ENCODE data around the gene C17orf107. TPM values are rescaled to one million over a fixed set of nuclear protein-coding genes. Genes with fewer than 3 reads are reported as not detected.

C17orf107 gene
- total RNA-seq, 1 donor from 2014 or later, result 0.92 TPM

DNA sequence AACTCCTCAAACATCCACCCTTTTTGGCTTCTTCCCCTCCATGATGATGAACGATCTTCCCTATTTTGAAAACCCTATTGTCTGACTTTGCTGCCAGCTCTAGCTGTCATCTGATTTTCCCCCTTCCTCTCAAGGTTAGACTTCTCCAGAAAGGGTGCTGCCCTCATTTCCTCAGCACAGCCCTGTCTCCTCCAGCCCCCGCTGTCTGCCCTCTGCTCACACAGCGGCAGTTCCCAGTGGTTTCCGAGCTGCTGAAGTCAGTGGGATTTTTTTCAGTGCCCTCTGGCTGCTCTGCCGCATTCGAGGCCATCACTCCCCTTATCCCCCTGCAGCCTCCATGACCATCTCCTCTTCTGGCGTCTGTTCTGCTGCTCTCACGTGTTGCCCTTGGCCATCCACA is 26.6 kb upstream of the C17orf107 start:
- no peak for DNase-seq (ENCODE audit: low read depth, low spot score)

DNA sequence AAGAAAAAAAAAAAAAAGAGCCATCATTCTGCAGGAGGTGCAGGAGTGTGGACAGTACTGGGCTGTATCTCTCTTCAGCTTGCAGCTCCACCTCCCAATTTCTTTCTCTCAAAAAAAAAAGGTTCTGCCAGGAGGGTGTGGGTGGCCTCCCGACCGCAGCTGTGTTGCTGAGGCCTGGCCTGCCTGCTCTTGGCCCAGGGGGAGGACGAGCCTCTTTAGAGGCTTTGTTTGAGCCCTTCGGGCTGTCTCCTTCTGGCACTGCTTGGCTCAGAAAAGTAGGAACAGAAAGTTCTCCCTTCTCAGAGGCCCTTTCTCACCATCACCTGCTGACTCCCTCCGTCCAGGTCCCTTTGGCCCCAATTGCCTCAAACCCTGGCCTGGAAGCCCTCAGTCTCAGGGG is 22.2 kb upstream of the C17orf107 start:
- DNase-seq (ENCODE audit: low read depth, low spot score), result no peak

DNA sequence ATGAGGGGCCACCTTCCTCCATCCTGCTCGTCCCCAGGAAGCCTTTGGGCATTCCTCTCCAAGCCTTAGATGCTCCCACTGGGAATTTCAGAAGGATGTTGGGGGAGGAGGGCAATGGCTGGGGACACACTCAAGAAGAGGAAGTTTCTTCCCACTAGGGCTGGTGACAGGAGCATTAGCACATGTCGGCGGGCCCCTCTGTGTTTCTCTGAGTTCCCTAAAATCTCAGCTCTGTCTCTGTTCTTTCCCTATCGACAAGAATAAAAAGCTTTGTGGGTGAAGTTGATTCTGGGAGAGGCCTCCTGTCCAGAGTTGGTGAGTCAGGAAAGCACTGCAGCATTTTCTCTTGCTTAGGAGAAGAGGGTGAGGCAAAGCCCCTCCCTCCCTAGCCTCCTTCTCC is 19.7 kb upstream of the C17orf107 start:
- DNase-seq (ENCODE audit: low read depth, low spot score), result no peak

DNA sequence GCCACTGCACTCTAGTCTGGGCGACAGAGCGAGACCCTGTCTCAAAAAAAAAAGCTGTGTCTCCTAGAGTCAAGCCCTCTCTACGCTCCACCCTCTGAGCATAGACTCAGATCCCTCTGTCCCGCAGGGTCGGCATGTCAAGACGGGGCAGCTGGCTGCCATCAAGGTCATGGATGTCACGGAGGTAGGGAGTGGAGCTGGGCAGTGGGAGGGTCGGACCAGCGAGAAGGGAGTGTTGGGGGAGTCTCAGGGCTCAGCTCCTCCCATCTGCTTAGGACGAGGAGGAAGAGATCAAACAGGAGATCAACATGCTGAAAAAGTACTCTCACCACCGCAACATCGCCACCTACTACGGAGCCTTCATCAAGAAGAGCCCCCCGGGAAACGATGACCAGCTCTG is 18.5 kb upstream of the C17orf107 start:
- DNase-seq (ENCODE audit: low read depth, low spot score), result no peak

DNA sequence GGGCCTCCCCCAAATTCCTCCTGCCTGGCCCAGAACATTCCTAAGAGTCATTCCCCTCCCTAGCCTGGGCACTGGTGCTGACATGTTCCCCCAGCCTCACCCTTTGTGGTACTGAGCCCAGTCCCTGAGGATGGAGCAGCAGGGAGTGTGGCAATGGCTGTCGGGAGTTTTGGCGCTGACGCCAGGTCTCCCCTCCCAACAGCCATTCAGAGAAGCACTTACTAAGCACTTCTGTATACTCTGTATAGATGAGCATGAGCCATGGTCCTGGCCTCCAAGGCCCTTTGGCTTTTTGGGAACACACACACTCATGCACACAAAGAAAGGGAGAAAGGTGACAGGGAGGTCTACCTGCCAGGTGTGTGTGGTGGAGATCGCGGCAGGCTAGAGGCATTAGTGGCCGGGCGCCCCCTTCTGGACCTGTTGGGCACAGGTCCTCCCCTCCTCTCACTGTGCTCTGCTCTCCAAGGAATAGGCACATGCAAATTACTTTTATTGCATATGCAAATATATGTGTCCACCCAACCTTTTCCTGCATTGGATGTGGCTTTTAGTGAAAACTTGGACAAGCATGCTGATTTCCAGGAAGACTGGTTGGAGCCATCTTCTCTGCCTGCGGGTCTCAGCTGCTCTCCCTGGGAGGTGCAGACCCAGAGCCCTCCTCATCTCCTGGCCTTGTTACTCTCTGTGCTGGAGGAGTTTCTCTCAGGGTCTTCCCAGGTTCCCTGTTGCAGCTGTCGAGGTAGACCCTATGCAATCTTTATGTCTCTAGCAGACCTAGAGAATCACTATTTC is 17.4 kb upstream of the C17orf107 start:
- no peak for DNase-seq (ENCODE audit: low read depth, low spot score)

DNA sequence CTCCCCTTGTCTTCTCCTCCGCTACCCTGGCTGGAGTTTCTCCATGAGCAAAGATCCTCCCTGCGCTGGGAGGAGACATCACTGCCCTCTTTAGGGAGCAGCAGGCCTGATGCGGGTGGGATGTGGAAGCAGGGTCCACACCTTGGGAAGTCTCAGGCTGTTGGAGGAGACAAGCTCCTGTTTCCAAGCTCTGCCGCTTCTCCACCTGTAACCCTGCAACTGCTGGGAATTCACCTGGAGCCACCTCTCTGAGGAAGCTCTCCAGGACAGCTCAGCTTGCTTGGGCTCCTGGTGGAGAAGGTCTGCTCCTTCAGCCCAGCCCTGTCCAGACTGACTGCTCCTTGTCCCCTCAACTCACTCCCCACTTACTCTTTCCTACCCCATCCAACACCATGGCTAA is 14.8 kb upstream of the C17orf107 start:
- no peak for DNase-seq (ENCODE audit: low read depth, low spot score)

DNA sequence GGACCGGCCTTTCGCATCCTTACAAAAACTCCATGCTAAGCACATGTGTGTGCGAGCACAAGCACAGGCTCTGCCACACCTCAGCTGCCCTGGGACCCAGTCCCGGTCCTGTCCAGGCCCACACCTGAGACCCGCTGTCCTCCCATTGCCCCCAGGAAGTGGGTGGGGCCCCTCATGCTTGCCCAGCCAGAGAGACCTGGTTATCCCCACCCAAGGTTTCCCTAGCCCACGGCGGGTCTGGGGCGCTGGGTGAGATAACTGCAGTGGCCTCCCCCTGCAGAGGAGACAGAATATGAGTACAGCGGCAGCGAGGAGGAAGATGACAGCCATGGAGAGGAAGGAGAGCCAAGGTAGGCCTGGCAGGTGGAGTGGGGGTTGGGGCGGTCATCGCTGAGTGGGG is 12.5 kb upstream of the C17orf107 start:
- DNase-seq (ENCODE audit: low read depth, low spot score), result no peak

DNA sequence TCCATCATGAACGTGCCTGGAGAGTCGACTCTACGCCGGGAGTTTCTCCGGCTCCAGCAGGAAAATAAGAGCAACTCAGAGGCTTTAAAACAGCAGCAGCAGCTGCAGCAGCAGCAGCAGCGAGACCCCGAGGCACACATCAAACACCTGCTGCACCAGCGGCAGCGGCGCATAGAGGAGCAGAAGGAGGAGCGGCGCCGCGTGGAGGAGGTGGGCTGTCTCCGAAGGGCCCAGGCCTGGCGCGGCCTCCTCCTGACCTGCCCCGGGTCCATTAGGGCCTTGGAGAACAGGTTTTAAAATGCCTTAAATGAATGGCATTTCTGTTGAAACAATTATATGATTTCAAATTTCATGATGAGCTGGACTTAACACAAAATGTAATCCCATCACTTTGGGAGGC is 11.8 kb upstream of the C17orf107 start:
- no peak for DNase-seq (ENCODE audit: low read depth, low spot score)

DNA sequence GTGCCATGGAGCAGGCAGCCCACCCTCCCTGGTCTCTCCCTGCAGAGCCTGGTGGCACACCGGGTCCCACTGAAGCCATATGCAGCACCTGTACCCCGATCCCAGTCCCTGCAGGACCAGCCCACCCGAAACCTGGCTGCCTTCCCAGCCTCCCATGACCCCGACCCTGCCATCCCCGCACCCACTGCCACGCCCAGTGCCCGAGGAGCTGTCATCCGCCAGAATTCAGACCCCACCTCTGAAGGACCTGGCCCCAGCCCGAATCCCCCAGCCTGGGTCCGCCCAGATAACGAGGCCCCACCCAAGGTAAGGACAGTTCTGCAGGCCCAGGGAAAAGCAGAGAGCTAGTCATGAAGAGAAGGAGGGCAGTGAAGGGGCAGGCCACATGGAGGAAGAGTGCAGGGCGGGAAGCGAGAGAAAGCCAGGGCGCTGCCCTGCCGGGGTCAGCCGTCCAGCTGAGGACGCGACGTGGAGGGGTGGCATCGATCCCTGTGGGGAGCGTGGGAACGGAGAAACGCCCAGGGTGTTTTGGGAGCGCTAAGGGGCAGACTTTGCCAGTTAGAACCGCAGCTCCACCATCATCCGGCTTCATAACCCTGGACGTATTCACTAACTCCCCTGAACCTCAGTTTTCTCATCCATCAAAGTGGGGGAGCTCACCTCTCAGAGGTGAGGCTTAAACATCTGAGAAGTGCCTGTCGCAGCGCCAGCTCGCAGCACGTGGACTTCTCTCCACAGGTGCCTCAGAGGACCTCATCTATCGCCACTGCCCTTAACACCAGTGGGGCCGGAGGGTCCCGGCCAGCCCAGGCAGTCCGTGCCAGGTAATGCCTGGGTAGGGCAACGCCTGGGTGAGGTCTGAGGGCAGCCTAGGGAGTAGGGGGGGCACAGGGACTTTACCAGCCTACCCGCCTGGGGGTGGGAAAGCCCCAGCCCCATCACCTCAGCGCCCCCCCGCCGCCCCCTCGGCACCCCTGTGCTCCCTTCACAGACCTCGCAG is 7.6 kb upstream of the C17orf107 start:
- DNase-seq (ENCODE audit: low read depth, low spot score), result no peak

DNA sequence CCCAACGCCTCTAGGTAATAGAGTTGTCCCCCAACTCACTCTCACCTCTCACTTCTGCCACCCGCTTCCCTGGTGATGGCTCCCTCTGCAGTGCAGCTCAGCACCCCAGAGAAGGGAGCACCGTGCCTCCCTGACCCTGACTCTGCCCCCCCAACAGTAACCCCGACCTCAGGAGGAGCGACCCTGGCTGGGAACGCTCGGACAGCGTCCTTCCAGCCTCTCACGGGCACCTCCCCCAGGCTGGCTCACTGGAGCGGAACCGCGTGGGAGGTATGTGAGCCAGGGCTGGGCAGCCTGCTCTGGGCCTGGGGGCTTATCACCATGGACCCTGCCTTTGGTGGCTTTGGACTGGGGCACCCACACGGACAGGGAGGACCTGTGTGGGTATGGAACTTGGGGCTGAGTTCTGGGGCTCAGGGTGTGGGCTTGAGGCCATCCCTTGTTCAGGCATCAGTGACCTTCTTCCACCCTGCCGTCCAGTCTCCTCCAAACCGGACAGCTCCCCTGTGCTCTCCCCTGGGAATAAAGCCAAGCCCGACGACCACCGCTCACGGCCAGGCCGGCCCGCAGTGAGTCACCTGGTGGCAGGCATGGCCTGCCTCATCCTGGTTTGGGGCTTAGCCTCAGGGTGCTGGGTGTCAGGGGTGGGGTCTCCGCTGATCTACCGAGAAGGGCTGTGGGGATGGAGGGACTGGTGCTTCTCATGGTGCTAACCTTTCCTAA is 6.7 kb upstream of the C17orf107 start:
- no peak for DNase-seq (ENCODE audit: low read depth, low spot score)

DNA sequence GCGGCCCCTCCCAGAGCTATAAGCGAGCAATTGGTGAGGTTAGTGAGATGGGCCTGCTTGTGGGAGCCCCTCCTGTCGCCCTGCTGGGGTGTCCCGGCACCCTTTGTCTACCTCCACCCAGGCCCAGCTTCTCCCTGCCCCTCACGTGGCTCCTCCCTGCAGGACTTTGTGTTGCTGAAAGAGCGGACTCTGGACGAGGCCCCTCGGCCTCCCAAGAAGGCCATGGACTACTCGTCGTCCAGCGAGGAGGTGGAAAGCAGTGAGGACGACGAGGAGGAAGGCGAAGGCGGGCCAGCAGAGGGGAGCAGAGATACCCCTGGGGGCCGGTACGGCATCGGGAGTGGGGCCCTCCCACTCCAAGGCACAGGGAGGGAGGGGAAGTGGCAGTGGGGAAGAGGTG is 6.1 kb upstream of the C17orf107 start:
- no peak for DNase-seq (ENCODE audit: low read depth, low spot score)

DNA sequence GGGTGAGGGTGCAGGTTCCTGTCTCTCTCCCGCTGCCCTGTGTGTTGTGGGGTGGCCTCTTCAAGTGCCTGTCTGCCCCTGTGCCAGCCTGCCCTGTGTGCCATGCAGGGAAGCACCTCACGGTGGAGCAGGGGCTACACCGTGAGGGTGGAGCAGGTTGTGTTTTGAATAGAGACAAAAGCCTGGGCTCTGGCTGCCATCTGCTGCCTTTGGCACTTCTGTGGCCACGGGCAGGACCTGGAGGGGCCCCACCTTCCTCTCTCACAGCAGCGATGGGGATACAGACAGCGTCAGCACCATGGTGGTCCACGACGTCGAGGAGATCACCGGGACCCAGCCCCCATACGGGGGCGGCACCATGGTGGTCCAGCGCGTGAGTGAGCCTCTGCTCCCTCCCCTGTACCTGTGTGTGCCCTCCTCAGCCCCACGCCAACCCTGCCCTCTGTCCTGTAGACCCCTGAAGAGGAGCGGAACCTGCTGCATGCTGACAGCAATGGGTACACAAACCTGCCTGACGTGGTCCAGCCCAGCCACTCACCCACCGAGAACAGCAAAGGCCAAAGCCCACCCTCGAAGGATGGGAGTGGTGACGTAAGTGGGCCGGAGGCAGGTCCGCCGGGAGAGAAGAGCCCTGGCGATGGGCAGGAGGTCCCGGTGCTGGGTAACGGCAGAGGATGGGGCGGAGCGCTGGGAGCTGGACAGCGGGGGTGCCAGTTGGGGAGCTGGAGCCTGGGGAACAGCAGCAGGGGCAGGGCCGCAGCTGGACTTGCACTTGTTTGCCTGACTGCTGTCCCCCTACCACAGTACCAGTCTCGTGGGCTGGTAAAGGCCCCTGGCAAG is 5.4 kb upstream of the C17orf107 start:
- DNase-seq (ENCODE audit: low read depth, low spot score), result no peak

DNA sequence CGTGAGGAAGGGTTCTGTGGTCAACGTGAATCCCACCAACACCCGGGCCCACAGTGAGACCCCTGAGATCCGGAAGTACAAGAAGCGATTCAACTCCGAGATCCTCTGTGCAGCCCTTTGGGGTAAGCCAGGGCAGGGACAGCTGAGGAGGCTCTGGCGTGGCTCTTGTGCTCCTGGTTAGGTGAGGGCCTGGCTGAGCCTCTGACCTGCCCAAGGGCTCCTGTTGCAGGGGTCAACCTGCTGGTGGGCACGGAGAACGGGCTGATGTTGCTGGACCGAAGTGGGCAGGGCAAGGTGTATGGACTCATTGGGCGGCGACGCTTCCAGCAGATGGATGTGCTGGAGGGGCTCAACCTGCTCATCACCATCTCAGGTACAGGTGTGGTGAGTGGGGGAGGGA is 4.2 kb upstream of the C17orf107 start:
- no peak for DNase-seq (ENCODE audit: low read depth, low spot score)

DNA sequence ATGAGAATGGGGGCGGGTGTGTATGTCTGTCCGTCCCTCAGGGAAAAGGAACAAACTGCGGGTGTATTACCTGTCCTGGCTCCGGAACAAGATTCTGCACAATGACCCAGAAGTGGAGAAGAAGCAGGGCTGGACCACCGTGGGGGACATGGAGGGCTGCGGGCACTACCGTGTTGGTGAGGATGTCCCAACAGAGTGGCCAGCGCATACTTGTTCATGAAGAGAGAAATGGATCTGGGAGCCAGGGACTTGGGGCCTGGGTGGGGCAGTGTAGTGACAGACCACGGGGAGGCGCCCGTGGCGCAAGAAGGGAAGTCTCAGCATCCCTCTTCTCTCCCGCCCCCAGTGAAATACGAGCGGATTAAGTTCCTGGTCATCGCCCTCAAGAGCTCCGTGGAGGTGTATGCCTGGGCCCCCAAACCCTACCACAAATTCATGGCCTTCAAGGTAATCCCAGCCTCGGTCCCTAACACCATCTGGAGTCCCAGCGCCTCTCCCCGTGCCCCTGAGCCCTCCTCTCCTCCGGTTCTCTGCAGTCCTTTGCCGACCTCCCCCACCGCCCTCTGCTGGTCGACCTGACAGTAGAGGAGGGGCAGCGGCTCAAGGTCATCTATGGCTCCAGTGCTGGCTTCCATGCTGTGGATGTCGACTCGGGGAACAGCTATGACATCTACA is 3.5 kb upstream of the C17orf107 start:
- no peak for DNase-seq (ENCODE audit: low read depth, low spot score)

DNA sequence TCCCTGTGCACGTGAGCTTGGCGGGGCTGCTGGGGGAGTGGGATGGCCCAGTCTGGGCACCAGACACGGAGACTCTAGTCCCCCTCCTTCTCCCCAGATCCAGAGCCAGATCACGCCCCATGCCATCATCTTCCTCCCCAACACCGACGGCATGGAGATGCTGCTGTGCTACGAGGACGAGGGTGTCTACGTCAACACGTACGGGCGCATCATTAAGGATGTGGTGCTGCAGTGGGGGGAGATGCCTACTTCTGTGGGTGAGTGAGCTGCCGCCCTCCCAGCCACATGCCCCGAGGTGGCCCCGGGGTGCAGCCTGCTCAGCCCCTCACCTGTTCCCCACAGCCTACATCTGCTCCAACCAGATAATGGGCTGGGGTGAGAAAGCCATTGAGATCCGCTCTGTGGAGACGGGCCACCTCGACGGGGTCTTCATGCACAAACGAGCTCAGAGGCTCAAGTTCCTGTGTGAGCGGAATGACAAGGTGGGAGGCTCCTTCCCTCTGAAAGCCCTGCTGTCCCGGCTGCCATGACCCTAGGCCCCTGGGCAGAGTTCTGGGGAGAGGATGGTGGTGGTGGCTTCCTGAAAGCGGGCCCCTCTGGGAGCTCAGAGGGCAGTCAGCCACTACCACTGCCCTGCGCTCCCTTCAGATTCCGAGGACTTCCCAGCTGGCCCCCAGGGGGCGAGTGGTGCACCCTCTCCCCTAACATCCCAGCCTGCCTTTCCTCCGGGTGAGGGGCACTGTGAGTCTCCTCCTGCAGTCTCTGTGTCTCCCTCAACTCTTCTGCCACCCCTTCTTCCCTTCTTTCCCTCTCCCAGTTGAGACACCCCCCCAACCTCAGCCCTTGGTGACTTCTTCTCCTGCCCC is 2.8 kb upstream of the C17orf107 start:
- DNase-seq (ENCODE audit: low read depth, low spot score), result no peak

DNA sequence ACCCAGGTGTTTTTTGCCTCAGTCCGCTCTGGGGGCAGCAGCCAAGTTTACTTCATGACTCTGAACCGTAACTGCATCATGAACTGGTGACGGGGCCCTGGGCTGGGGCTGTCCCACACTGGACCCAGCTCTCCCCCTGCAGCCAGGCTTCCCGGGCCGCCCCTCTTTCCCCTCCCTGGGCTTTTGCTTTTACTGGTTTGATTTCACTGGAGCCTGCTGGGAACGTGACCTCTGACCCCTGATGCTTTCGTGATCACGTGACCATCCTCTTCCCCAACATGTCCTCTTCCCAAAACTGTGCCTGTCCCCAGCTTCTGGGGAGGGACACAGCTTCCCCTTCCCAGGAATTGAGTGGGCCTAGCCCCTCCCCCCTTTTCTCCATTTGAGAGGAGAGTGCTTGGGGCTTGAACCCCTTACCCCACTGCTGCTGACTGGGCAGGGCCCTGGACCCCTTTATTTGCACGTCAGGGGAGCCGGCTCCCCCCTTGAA is 2.1 kb upstream of the C17orf107 start:
- no peak for DNase-seq (ENCODE audit: low read depth, low spot score)

DNA sequence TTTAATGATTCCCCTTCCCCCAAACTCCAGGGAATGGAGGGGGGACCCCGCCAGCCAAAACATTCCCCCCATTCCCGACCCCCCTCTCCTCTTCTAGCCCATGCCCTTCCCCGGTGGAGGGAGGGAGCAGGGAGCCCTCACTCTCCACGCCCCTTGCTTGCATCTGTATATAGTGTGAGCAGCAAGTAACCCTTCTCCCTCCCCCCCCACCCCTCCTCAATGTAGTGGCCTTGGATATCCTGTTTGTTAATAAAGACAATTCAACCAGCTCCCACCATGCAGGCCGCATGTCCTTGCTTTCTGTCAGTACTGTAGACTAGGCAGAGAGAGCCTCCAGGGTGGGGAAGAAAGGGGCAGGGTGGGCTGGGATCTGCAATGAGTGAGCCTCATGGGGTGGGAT is 1.6 kb upstream of the C17orf107 start:
- DNase-seq (ENCODE audit: low read depth, low spot score), result no peak

DNA sequence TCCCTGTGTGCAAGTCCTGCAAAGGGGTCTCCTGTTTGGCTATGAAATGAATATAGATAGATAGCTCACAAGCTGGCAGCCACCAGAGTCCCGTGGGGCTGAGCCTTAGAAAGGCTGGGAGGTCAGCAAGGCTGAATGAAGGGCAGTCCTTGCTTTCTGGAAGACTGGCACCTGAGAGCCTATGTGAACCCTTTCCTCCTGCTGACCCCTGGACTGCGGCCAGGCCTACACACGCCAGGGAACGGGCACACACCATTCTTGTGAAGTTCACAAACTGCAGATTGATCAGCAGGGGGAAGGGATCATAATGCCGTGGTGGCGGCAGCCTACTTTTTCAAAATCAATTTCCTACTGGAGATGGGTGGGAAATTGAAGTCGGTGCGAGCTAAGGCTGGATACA is 985 bp upstream of the C17orf107 start:
- no peak for DNase-seq (ENCODE audit: low read depth, low spot score)

DNA sequence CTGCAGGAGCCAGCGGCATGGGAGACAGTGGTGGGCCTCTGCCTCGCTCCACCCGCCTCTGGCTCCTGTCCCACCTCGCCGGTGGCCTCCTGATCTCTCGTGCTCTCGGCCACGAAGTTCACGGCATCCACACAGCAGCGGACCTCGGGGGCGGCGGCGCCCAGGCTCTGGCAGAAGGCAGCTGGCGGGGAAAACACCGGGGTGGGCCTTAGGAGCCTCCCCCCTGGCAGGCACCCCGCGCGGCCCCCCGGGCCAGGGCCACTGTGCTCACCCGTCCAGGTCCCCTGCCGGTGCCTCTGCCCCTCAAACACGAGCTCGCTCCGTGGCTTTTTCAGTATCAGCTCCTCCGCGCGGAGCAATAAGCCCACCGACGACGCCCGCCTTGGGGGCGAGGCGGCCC is 409 bp upstream of the C17orf107 start:
- DNase-seq (ENCODE audit: low read depth, low spot score), result no peak
